HG03039 (cell line): ENCODE results near the gene FOS.

ENCODE experiments used
- ATAC-seq: cut with Tn5 transposase; IDR thresholded peaks from one replicate; pipeline ENCODE4 v1.9.1; 2021; ENCODE audit warnings: mild to moderate bottlenecking, moderate library complexity; ENCODE audit not compliant: unreplicated experiment

Gene FOS

GRCh38 chr14:75249958-75250336 is 28.7 kb upstream of the FOS start:
- no peak for ATAC-seq

GRCh38 chr14:75250800-75251199 is 27.8 kb upstream of the FOS start:
- ATAC-seq = no peak

GRCh38 chr14:75252254-75252837 is 26.3 kb upstream of the FOS start:
- ATAC-seq = no peak

GRCh38 chr14:75254381-75254822 is 24.2 kb upstream of the FOS start:
- no peak for ATAC-seq

GRCh38 chr14:75254901-75255584 is 23.6 kb upstream of the FOS start:
- no peak for ATAC-seq

GRCh38 chr14:75258079-75258802 is 20.4 kb upstream of the FOS start:
- no peak for ATAC-seq

GRCh38 chr14:75258803-75259509 is 19.7 kb upstream of the FOS start:
- peak; percentile 95 for ATAC-seq

- no peak for ATAC-seq
Observed at GRCh38 chr14:75259510-75259855, 19.1 kb upstream of the FOS start.

GRCh38 chr14:75260025-75260763 is 18.4 kb upstream of the FOS start:
- no peak for ATAC-seq

GRCh38 chr14:75261820-75262219 is 16.8 kb upstream of the FOS start:
- ATAC-seq = no peak

- no peak for ATAC-seq
Observed at GRCh38 chr14:75262641-75263040, 16.0 kb upstream of the FOS start.

GRCh38 chr14:75264036-75264435 is 14.6 kb upstream of the FOS start:
- no peak for ATAC-seq

GRCh38 chr14:75267141-75267721 is 11.4 kb upstream of the FOS start:
- no peak for ATAC-seq

GRCh38 chr14:75268633-75269550 is 9.7 kb upstream of the FOS start:
- ATAC-seq = no peak

GRCh38 chr14:75271514-75271913 is 7.1 kb upstream of the FOS start:
- ATAC-seq = no peak

- ATAC-seq = no peak
Observed at GRCh38 chr14:75273272-75274049, 5.2 kb upstream of the FOS start.

- ATAC-seq = no peak
Observed at GRCh38 chr14:75274050-75274898, 4.4 kb upstream of the FOS start.
